H1 (cell line): ENCODE measurements around the gene LIN37. TPM values are rescaled to one million over a fixed set of nuclear protein-coding genes. Genes with fewer than 3 reads are reported as not detected.

Source experiments
- CTCF ChIA-PET: fragments of 300-600 bp; sonication (Branson Sonifier 250); formaldehyde crosslinking; loops from one replicate; lab custom pipeline; 2021; ENCODE audit not compliant: partially characterized antibody; lab: Charles Lee
- POLR2A ChIA-PET: fragments of 300-600 bp; sonication (Branson Sonifier 250); formaldehyde crosslinking; loops from one replicate; lab custom pipeline; 2021; ENCODE audit warnings: inconsistent platforms; ENCODE audit not compliant: partially characterized antibody; lab: Charles Lee
- DNase-seq, 2 experiments: peaks; one replicate each; pipeline versions ENCODE4 v3.0.0 to v3.0.0-alpha.2; 2010 to 2022; ENCODE audit warnings: low spot score in 2 of 2, low read depth in 1 of 2, mixed read lengths in 1 of 2
- FAIRE-seq: peaks from 2 replicates; lab custom pipeline; 2011; peaks lifted over from hg19 to GRCh38; lab: Jason Lieb, UNC
- H2AFZ ChIP-seq: 2 replicates; pipeline ENCODE4 v1.8.1; 2012; ENCODE audit warnings: low read length, inconsistent platforms
- H2AK5ac ChIP-seq: 2 replicates; pipeline ENCODE4 v1.6.1; 2013; ENCODE audit warnings: low read depth, low read length
- H2BK120ac ChIP-seq: replicated peaks from 2 replicates; pipeline ENCODE3; 2013; ENCODE audit warnings: low read depth, low read length, inconsistent platforms
- H2BK12ac ChIP-seq: 2 replicates; pipeline ENCODE4 v1.6.1; 2013; ENCODE audit warnings: low read depth, low read length
- H2BK15ac ChIP-seq: 2 replicates; pipeline ENCODE4 v1.6.1; 2013; ENCODE audit warnings: low read length
- H2BK20ac ChIP-seq: 2 replicates; pipeline ENCODE4 v1.6.1; 2013; ENCODE audit warnings: low read length
- H2BK5ac ChIP-seq: 2 replicates; pipeline ENCODE4 v1.6.1; 2013; ENCODE audit warnings: low read depth, low read length
- H3K14ac ChIP-seq: 2 replicates; pipeline ENCODE4 v1.6.1; 2013; ENCODE audit warnings: inconsistent platforms; ENCODE audit not compliant: insufficient read length
- H3K18ac ChIP-seq: 2 replicates; pipeline ENCODE4 v1.6.1; 2013; ENCODE audit warnings: low read length; ENCODE audit errors: extremely low read depth
- H3K23ac ChIP-seq: 2 replicates; pipeline ENCODE4 v1.6.1; 2013; ENCODE audit warnings: inconsistent platforms; ENCODE audit not compliant: insufficient read length
- H3K23me2 ChIP-seq: 2 replicates; pipeline ENCODE4 v1.6.1; 2013; ENCODE audit warnings: low read depth, low read length
- H3K27ac ChIP-seq: 2 replicates; pipeline ENCODE4 v1.6.1; 2011; ENCODE audit warnings: low read depth, low read length, inconsistent platforms
- H3K27me3 ChIP-seq, 4 experiments: replicated peaks in 1 of 4; 1 replicate in 1 of 4; 2 replicates in 3 of 4; pipeline versions ENCODE4 v1.6.1 to v1.8.1; 2011 to 2013; ENCODE audit warnings: low read length in 3 of 4, mild to moderate bottlenecking in 3 of 4, inconsistent platforms in 2 of 4, mixed read lengths in 2 of 4, moderate library complexity in 1 of 4; ENCODE audit not compliant: control insufficient read depth in 3 of 4, insufficient read depth in 3 of 4; ENCODE audit errors: extremely low read depth in 1 of 4
- H3K36me3 ChIP-seq, 4 experiments: 2 replicates each; pipeline versions ENCODE4 v1.6.1 to v1.8.1; 2011 to 2013; ENCODE audit warnings: mild to moderate bottlenecking in 4 of 4, low read length in 3 of 4, moderate library complexity in 2 of 4, control low read depth in 1 of 4, inconsistent platforms in 1 of 4; ENCODE audit not compliant: insufficient read depth in 4 of 4, control insufficient read depth in 2 of 4
- H3K4ac ChIP-seq: replicated peaks from 2 replicates; pipeline ENCODE3; 2013; ENCODE audit warnings: low read length, low read depth, mixed read lengths, inconsistent platforms; ENCODE audit not compliant: insufficient read length
- H3K4me1 ChIP-seq, 4 experiments: replicated peaks in 1 of 4; 1 replicate in 1 of 4; 2 replicates in 3 of 4; pipeline versions ENCODE4 v1.6.1 to v1.8.1; 2011 to 2013; ENCODE audit warnings: low read length in 3 of 4, inconsistent platforms in 2 of 4, mixed read lengths in 1 of 4; ENCODE audit not compliant: insufficient read depth in 4 of 4, control insufficient read depth in 3 of 4
- H3K4me2 ChIP-seq, 2 experiments: 2 replicates each; pipeline versions ENCODE4 v1.6.1 to v1.8.1; 2011 to 2013; ENCODE audit warnings: low read depth in 2 of 2, low read length in 2 of 2, control low read depth in 1 of 2, inconsistent platforms in 1 of 2, mild to moderate bottlenecking in 1 of 2; ENCODE audit not compliant: insufficient read depth in 1 of 2
- H3K4me3 ChIP-seq, 4 experiments: fragments of 200-600, 300-600 bp in 1 of 4; sonication (generic), shearing (Covaris generic), sonication (Bioruptor Twin) in 1 of 4; 2 replicates each; pipeline versions ENCODE4 v1.5.1 to v1.8.1; 2011 to 2016; ENCODE audit warnings: low read length in 4 of 4, low read depth in 3 of 4, control low read depth in 2 of 4, inconsistent platforms in 2 of 4, mild to moderate bottlenecking in 2 of 4, mixed read lengths in 1 of 4, moderate library complexity in 1 of 4; ENCODE audit not compliant: insufficient read depth in 2 of 4; ENCODE audit errors: extremely low read depth in 1 of 4
- H3K56ac ChIP-seq: replicated peaks from 2 replicates; pipeline ENCODE3; 2013; ENCODE audit warnings: low read depth, mild to moderate bottlenecking, mixed read lengths, low read length, inconsistent platforms; ENCODE audit not compliant: insufficient read length
- H3K79me1 ChIP-seq: 2 replicates; pipeline ENCODE4 v1.6.1; 2013; ENCODE audit warnings: low read depth, low read length, control low read depth
- H3K79me2 ChIP-seq, 2 experiments: 2 replicates each; pipeline versions ENCODE4 v1.6.1 to v1.8.1; 2012 to 2013; ENCODE audit warnings: low read length in 2 of 2, mild to moderate bottlenecking in 2 of 2, inconsistent platforms in 1 of 2; ENCODE audit not compliant: insufficient read depth in 2 of 2, control insufficient read depth in 1 of 2
- H3K9ac ChIP-seq, 4 experiments: replicated peaks in 1 of 4; 1 replicate in 1 of 4; 2 replicates in 3 of 4; pipeline versions ENCODE4 v1.6.1 to v1.8.1; 2011 to 2013; ENCODE audit warnings: low read depth in 3 of 4, low read length in 3 of 4, control low read depth in 2 of 4, mild to moderate bottlenecking in 2 of 4, moderate library complexity in 2 of 4, inconsistent platforms in 1 of 4; ENCODE audit errors: extremely low read depth in 1 of 4
- H3K9me3 ChIP-seq, 2 experiments: 2 replicates each; pipeline versions ENCODE4 v1.6.1 to v1.8.1; 2012 to 2013; ENCODE audit warnings: mild to moderate bottlenecking in 2 of 2, moderate library complexity in 2 of 2, control low read depth in 1 of 2, inconsistent platforms in 1 of 2, low read depth in 1 of 2, low read length in 1 of 2, mixed read lengths in 1 of 2; ENCODE audit not compliant: insufficient read depth in 2 of 2
- H4K20me1 ChIP-seq, 2 experiments: replicated peaks in 1 of 2; 2 replicates each; pipeline versions ENCODE3 to v1.8.1; 2011 to 2013; ENCODE audit warnings: inconsistent platforms in 2 of 2, low read length in 2 of 2, mild to moderate bottlenecking in 1 of 2; ENCODE audit not compliant: insufficient read depth in 2 of 2, control insufficient read depth in 1 of 2
- H4K5ac ChIP-seq: 2 replicates; pipeline ENCODE4 v1.6.1; 2013; ENCODE audit warnings: low read length, low read depth, mixed read lengths, inconsistent platforms; ENCODE audit not compliant: insufficient read length
- H4K8ac ChIP-seq: 2 replicates; pipeline ENCODE4 v1.8.0; 2013; ENCODE audit warnings: mild to moderate bottlenecking, moderate library complexity, low read length, inconsistent platforms; ENCODE audit not compliant: insufficient read depth; ENCODE audit errors: extremely low read depth
- H4K91ac ChIP-seq: replicated peaks from 2 replicates; pipeline ENCODE3; 2013; ENCODE audit warnings: low read length, mixed read lengths, inconsistent platforms; ENCODE audit not compliant: insufficient read length
- BACH1 ChIP-seq: IDR thresholded peaks from 2 replicates; pipeline ENCODE4 v1.6.1; 2012; ENCODE audit warnings: low read length, improper control_type of control experiment
- CEBPB ChIP-seq: IDR thresholded peaks from 2 replicates; pipeline ENCODE4 v1.6.1; 2012; ENCODE audit warnings: low read depth, low read length
- CTBP2 ChIP-seq: IDR thresholded peaks from 2 replicates; pipeline ENCODE4 v1.7.0; 2011; ENCODE audit warnings: borderline replicate concordance, mild to moderate bottlenecking, moderate library complexity, mixed read lengths, low read length; ENCODE audit not compliant: insufficient read depth, insufficient read length
- EZH2 ChIP-seq: fragments of 200-600 bp; sonication (generic); IDR thresholded peaks from 2 replicates; pipeline ENCODE4 v1.7.1; 2012; ENCODE audit warnings: low read depth, mild to moderate bottlenecking, moderate library complexity, low read length, inconsistent platforms; ENCODE audit not compliant: severe bottlenecking
- GTF2F1 ChIP-seq: IDR thresholded peaks from 2 replicates; pipeline ENCODE4 v1.6.1; 2012; ENCODE audit warnings: low read depth, low read length, improper control_type of control experiment, borderline replicate concordance
- RBBP5 ChIP-seq: IDR thresholded peaks from 2 replicates; pipeline ENCODE4 v1.7.1; 2012; ENCODE audit warnings: low read depth, mild to moderate bottlenecking, inconsistent platforms, low read length, moderate library complexity, borderline replicate concordance
- SP1 ChIP-seq: IDR thresholded peaks from 2 replicates; pipeline ENCODE4 v1.6.1; 2011; ENCODE audit warnings: low read depth, low read length
- WGBS, 2 experiments: shearing (Covaris generic) in 1 of 2; methylation state at CpG; one replicate each; pipeline versions ENCODE4 v1.1.6 to v1.1.7; 2013 to 2015; ENCODE audit warnings: low lambda C conversion rate in 2 of 2, mixed read lengths in 2 of 2, inconsistent platforms in 1 of 2, low coverage in 1 of 2, missing lambda C conversion rate in 1 of 2; ENCODE audit not compliant: insufficient replicate concordance in 2 of 2, insufficient coverage in 1 of 2, insufficient read length in 1 of 2; ENCODE audit errors: extremely low coverage in 1 of 2, missing lambda C conversion rate in 1 of 2; 5-methylcytosine and 5-hydroxymethylcytosine counted together
- polyA plus RNA-seq, 7 experiments: library from polyadenylated mRNA; depleted of rRNA in 3 of 7; stranded (reverse) in 5 of 7; unstranded in 2 of 7; fragments of >200 nt in 5 of 7; fragments of 200-250 nt in 2 of 7; gene quantifications; 1 replicate in 5 of 7; 2 replicates in 1 of 7; 4 replicates in 1 of 7; pipeline versions ENCODE4 v1.2.1 to v1.2.3, GENCODE V29; 2011 to 2013; ENCODE audit warnings: missing spikeins in 2 of 7, mixed read lengths in 2 of 7
- total RNA-seq: library from RNA; stranded (reverse); fragmentation: NEBNext Ultra II Directional; extraction: Animal tissue kit (Norgen Biotek cat#: 25700); gene quantifications from 2 replicates; pipeline ENCODE4 v1.2.1, GENCODE V29; 2021

The LIN37 gene
- total and polyA plus RNA-seq, 2 of the 8 experiments (the other 6 are each of a cell fraction or from before 2014, with no cell fraction given), result 3.8 to 9.8 TPM

GRCh38 chr19:35713904-35714495 is 34.4 kb upstream of the LIN37 start:
- Histone ChIP-seq H3K4me3 (no peak overlapping the region), H3K27ac (no peak overlapping the region), H3K79me2 (peaks cover 0 to 7% of the 10 kb centered on the region in 2 experiments; a peak in 3 of 4 replicates), H2BK5ac (no peak overlapping the region), H4K8ac (no peak overlapping the region), H3K23ac (no peak overlapping the region), H3K14ac (no peak overlapping the region), H3K4me1 (peaks cover 0 to 32% (median 16%) of the 10 kb centered on the region in 4 experiments; a peak in 6 of 7 replicates), H4K91ac (no peak overlapping the region), H2AFZ (no peak overlapping the region), H3K36me3 (no peaks in the 10 kb centered on the region), H3K4me2 (no peak overlapping the region; a peak in 2 of 4 replicates), H3K27me3 (no peaks in the 10 kb centered on the region), H2AK5ac (0 out of 2 replicates have a peak overlapping the region, but pooled peaks have one; percentile 7), H3K23me2 (peaks cover 13% of the 10 kb centered on the region), H2BK120ac (no peak overlapping the region), H3K18ac (no peak overlapping the region), H3K56ac (no peak overlapping the region), H3K79me1 (peaks cover 3% of the 10 kb centered on the region; the same call in 1 of the 2 replicates), H2BK15ac (no peak overlapping the region), H3K9ac (no peak overlapping the region), H2BK12ac (no peak overlapping the region), H2BK20ac (no peak overlapping the region), H4K20me1 (peaks cover 6 to 8% of the 10 kb centered on the region in 2 experiments), H3K9me3 (no peaks in the 10 kb centered on the region), H4K5ac (no peak overlapping the region), H3K4ac (no peak overlapping the region)
- CTCF ChIA-PET, result interaction anchor here (0.6 to 6.6 kb wide), 12 partner anchors 11 to 253 kb away, joined by 3 to 105 read pairs (median 3); partner anchors contain the start of gene ZBTB32
- no peak for DNase-seq
- TF ChIP-seq BACH1 (no peak), RBBP5 (no peak), GTF2F1 (no peak), SP1 (no peak), EZH2 (no peak), CEBPB (no peak), CTBP2 (no peak)
- FAIRE-seq, result no peak
- 87% methylated on average over 12 of the region's 12 CpGs; no CpG with 5 or more reads in 1 of the 2 experiments for WGBS, 2 experiments
- POLR2A ChIA-PET, result interaction anchor here (0.9 to 4.9 kb wide), 10 partner anchors 11 to 101 kb away, joined by 3 to 28 read pairs (median 4); partner anchors contain the start of genes HAUS5, PRODH2 and ZBTB32
